Brain microvascular endothelial cell (primary cell): Measurements from ENCODE around the gene CDH22.

Source experiments
- DNase-seq: peaks from one replicate; pipeline ENCODE4 v3.0.0-alpha.2; 2020
- H3K27ac ChIP-seq: fragments of 250-450 bp; sonication (Bioruptor Pico); 2 replicates; pipeline ENCODE4 v1.5.1; 2020; ENCODE audit warnings: mild to moderate bottlenecking, moderate library complexity
- H3K27me3 ChIP-seq: fragments of 250-450 bp; sonication (Bioruptor Pico); replicated peaks from 2 replicates; pipeline ENCODE4 v1.5.1; 2020; ENCODE audit warnings: mild to moderate bottlenecking
- H3K36me3 ChIP-seq: fragments of 250-450 bp; sonication (Bioruptor Pico); replicated peaks from 2 replicates; pipeline ENCODE4 v1.5.1; 2020; ENCODE audit warnings: mild to moderate bottlenecking
- H3K4me3 ChIP-seq: 2 replicates; pipeline ENCODE4 v1.5.1; 2011; ENCODE audit warnings: low read depth, mild to moderate bottlenecking, control low read depth, low read length, moderate library complexity
- in situ Hi-C: cut with HindIII; loops from 2 replicates; pipeline ENCODE4 v1.10.0; 2017; ENCODE audit warnings: low sequenced_read_pairs, low pct_ligation_motif_present
- TF ChIP-seq, protein P1 (sequence below): IDR thresholded peaks from 2 replicates; pipeline ENCODE4 v1.5.1; 2011; ENCODE audit warnings: low read depth, mild to moderate bottlenecking, moderate library complexity, low read length, control low read depth, inconsistent platforms; ENCODE audit errors: missing control alignments

CDH22 gene

DNA sequence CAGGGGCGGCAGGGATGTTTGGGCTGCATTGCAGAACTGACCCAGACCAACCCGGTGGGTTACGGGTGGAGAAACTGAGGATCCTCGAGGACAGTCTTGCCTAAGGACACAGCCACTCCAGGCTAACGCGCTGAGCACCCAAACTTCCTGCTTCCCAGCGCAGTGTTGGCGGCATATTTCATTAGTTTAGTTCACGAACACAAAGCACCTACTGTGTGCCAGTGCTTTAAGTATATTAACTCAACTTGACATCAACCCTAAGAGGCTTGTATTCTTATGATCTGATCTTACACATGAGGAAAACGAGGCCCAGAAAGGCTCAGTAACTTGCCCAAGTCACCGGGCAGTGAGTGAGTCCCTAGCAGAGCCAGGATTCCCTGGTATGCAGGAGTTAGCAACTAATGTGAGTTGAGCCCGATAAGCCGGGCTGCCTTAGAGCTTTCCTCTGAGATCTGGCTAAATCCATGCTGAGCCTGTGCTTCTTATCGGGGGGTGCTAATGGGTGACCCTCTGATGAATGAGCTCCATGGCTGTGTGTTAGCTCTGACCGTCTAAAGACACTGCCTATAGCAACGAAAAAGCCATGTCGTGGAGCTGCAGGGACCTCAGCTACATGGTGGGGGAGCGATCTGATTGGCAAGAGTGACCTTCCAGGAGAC is 97.5 kb downstream of the CDH22 start:
- no peak for DNase-seq
- in situ Hi-C loops = no loop called here
- TF ChIP-seq, protein P1, sequence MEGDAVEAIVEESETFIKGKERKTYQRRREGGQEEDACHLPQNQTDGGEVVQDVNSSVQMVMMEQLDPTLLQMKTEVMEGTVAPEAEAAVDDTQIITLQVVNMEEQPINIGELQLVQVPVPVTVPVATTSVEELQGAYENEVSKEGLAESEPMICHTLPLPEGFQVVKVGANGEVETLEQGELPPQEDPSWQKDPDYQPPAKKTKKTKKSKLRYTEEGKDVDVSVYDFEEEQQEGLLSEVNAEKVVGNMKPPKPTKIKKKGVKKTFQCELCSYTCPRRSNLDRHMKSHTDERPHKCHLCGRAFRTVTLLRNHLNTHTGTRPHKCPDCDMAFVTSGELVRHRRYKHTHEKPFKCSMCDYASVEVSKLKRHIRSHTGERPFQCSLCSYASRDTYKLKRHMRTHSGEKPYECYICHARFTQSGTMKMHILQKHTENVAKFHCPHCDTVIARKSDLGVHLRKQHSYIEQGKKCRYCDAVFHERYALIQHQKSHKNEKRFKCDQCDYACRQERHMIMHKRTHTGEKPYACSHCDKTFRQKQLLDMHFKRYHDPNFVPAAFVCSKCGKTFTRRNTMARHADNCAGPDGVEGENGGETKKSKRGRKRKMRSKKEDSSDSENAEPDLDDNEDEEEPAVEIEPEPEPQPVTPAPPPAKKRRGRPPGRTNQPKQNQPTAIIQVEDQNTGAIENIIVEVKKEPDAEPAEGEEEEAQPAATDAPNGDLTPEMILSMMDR = no peak
- Histone ChIP-seq H3K4me3 (no peak overlapping the region), H3K27me3 (peaks cover 34% of the 10 kb centered on the region), H3K36me3 (no peaks in the 10 kb centered on the region), H3K27ac (no peak overlapping the region)

DNA sequence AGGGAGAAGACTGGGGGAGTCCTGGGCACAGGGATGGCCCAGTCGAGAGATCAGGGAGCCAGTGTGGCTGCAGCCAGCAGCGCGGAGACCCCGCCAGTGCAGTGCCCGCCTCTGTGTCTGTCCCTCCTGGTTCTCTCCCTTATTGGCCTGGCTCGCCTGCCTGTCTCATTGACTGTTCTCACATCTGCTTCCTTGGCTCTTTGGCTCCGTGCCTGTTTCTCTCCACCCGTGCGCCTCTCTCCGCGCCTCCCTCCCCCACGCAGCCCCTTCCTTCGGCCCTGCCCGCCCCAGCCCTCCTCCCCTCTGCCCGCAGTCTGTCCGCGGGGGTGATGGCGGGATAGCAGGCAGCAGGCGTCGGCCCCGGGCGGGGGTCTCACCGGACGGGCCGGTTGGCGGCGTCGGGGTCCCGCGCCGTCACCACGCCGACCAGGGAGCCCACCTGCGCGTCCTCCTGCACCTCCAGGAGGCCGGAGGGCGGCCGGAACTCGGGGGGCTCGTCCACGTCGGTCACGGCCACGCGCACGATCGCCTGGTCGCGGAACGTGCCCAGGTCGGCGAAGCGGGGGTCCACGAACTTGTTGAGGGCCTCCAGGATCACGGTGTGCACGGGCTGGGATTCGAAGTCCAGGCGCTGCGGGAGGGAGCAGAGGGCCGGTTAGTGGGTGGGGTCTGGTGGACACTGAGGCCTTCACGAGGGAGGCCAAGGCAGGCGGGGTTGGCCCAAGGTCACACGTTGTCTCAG is 98.2 kb downstream of the CDH22 start:
- Histone ChIP-seq H3K36me3 (no peaks in the 10 kb centered on the region), H3K27ac (no peak overlapping the region), H3K27me3 (peaks cover 34% of the 10 kb centered on the region), H3K4me3 (no peak overlapping the region)
- TF ChIP-seq, protein P1 = no peak
- no peak for DNase-seq
- in situ Hi-C loops = no loop called here

DNA sequence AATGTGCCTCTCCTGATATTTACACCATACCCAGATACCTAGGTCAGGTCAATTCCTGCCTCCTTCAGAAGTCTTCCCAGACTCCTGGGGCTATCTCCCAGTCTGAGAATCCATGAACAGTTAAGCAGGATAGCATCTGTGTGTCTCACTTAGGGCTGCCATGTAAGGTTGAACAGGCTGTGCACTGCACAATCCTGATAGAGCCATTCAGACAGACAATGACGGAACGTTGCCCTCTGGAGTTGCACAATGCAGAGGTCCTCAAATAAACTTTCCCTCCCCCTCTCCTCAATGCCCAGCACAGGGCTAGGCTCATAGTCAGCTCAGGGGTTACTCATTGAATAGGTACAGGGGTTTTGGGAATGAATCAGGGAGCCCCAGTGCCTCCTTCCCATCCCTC is 100.5 kb downstream of the CDH22 start:
- H3K36me3 ChIP-seq = no peaks in the 10 kb centered on the region
- H3K27ac ChIP-seq = no peak overlapping the region
- no peak overlapping the region for H3K4me3 ChIP-seq
- DNase-seq = no peak
- in situ Hi-C loops = no loop called here
- TF ChIP-seq, protein P1 = no peak
- H3K27me3 ChIP-seq = peaks cover 38% of the 10 kb centered on the region

DNA sequence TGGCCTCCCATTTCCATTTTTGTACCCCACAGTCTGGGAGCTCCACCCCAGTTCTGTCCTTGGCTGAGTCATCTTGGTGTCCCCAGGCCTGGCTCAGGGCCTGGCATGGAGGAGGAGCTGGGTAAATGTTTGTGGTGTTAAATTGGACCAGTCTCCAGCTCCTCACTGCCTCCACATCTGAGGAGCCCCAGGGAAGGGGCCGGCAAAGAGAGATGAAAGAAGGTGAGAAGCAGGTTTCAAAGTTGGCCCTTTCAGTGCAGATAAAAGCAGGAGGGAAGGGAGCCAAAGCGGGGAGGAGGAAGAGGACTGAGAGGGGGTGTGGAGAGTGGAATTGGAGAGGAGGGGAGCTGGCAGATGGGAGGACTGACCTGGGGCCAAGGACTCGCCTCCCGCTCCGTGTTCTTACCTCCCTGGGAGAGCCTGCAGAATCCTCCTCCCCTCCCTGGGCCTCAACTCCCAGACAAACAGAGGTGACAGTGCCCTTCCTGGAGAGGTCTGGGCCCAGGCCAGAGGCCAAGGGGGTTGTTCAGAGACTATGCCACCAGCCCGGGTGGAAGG is 101.2 kb downstream of the CDH22 start:
- TF ChIP-seq, protein P1 = no peak
- no peak for DNase-seq
- peaks cover 35% of the 10 kb centered on the region for H3K27me3 ChIP-seq
- no peaks in the 10 kb centered on the region for H3K36me3 ChIP-seq
- no peak overlapping the region for H3K4me3 ChIP-seq
- no peak overlapping the region for H3K27ac ChIP-seq
- in situ Hi-C loops = no loop called here

DNA sequence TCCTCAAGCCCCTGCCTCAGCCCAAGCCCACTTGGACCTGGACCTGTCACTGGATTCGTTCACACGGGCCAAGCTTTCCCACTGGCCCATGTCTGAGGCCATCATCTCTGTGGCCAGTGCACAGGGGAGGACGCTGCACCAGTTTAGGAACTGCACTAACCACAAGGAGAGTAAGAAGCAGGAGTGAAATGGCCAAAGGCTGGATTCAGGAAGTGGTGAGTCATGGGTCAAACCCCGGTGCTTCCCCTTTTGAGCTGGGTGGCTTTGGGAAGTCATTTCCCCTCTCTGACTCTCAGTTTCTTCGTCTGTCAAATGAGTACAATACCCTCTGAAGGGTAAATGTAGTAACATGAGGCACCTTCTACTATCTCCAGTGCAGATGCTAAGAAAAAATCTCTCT is 102.3 kb downstream of the CDH22 start:
- peak; percentile 16 for DNase-seq
- H3K36me3 ChIP-seq = no peaks in the 10 kb centered on the region
- no peak overlapping the region for H3K27ac ChIP-seq
- in situ Hi-C loops = no loop called here
- H3K4me3 ChIP-seq = no peak overlapping the region
- peaks cover 35% of the 10 kb centered on the region for H3K27me3 ChIP-seq
- TF ChIP-seq, protein P1 = no peak
